HepG2 (cell line): Measurements from ENCODE around the gene MAB21L4. TPM values are rescaled to one million over a fixed set of nuclear protein-coding genes. Genes with fewer than 3 reads are reported as not detected.

Experiments
- GZF1 ChIP-seq: sonication (generic); formaldehyde crosslinking; IDR thresholded peaks from 2 replicates; pipeline ENCODE4 v1.5.1; 2020; ENCODE audit warnings: mild to moderate bottlenecking, missing genetic modification reagents
- HNF4A ChIP-seq: sonication (generic); formaldehyde crosslinking; IDR thresholded peaks from 2 replicates; pipeline ENCODE4 v1.4.0; 2020; ENCODE audit warnings: missing genetic modification reagents
- MYC ChIP-seq: sonication (generic); formaldehyde crosslinking; IDR thresholded peaks from 2 replicates; pipeline ENCODE4 v1.9.0; 2021; ENCODE audit warnings: missing genetic modification reagents, borderline replicate concordance
- NR2C2 ChIP-seq: sonication (generic); formaldehyde crosslinking; IDR thresholded peaks from 2 replicates; pipeline ENCODE4 v1.4.0; 2020; ENCODE audit warnings: missing genetic modification reagents, mild to moderate bottlenecking, moderate library complexity, borderline replicate concordance
- PAWR ChIP-seq: sonication (generic); formaldehyde crosslinking; IDR thresholded peaks from 2 replicates; pipeline ENCODE4 v1.4.0; 2020; ENCODE audit warnings: missing genetic modification reagents, mild to moderate bottlenecking, borderline replicate concordance
- SP4 ChIP-seq: sonication (generic); formaldehyde crosslinking; IDR thresholded peaks from 2 replicates; pipeline ENCODE4 v1.8.1; 2023; ENCODE audit warnings: mild to moderate bottlenecking, missing genetic modification reagents
- ZMAT3 ChIP-seq: sonication (generic); formaldehyde crosslinking; conservative IDR thresholded peaks from 2 replicates; pipeline ENCODE4 v1.7.0; 2021; ENCODE audit warnings: missing genetic modification reagents
- ZNF124 ChIP-seq: sonication (generic); formaldehyde crosslinking; IDR thresholded peaks from 2 replicates; pipeline ENCODE4 v1.4.0; 2020; ENCODE audit warnings: missing genetic modification reagents
- ZNF260 ChIP-seq: sonication (generic); formaldehyde crosslinking; IDR thresholded peaks from 2 replicates; pipeline ENCODE4 v1.4.0; 2020; ENCODE audit warnings: missing genetic modification reagents, low read depth, mild to moderate bottlenecking, borderline replicate concordance
- ZNF432 ChIP-seq: sonication (generic); formaldehyde crosslinking; IDR thresholded peaks from 2 replicates; pipeline ENCODE4 v1.5.0; 2020; ENCODE audit warnings: missing genetic modification reagents, mild to moderate bottlenecking, borderline replicate concordance
- ZNF441 ChIP-seq: sonication (generic); formaldehyde crosslinking; IDR thresholded peaks from 2 replicates; pipeline ENCODE4 v1.7.0; 2021; ENCODE audit warnings: missing genetic modification reagents, borderline replicate concordance
- ZNF468 ChIP-seq: sonication (generic); formaldehyde crosslinking; IDR thresholded peaks from 2 replicates; pipeline ENCODE4 v1.8.0; 2022; ENCODE audit warnings: mild to moderate bottlenecking, moderate library complexity, missing genetic modification reagents
- ZNF549 ChIP-seq: sonication (generic); formaldehyde crosslinking; IDR thresholded peaks from 2 replicates; pipeline ENCODE4 v1.5.0; 2020; ENCODE audit warnings: missing genetic modification reagents
- ZNF589 ChIP-seq: sonication (generic); formaldehyde crosslinking; conservative IDR thresholded peaks from 2 replicates; pipeline ENCODE4 v1.8.0; 2022; ENCODE audit warnings: mild to moderate bottlenecking, moderate library complexity, missing genetic modification reagents
- ZSCAN31 ChIP-seq: sonication (generic); formaldehyde crosslinking; IDR thresholded peaks from 2 replicates; pipeline ENCODE4 v1.5.0; 2020; ENCODE audit warnings: low read depth, mild to moderate bottlenecking, missing genetic modification reagents
- polyA plus RNA-seq, 8 experiments: library from polyadenylated mRNA; depleted of rRNA in 3 of 8; stranded (reverse) in 7 of 8; unstranded in 1 of 8; fragments of >200 nt; fragmentation: Illumina TruSeq in 4 of 8; extraction: Trizol in 4 of 8; gene quantifications; 2 replicates each; pipeline versions ENCODE4 v1.2.1 to v1.2.3, GENCODE V29; 2011 to 2016; ENCODE audit warnings: low read depth in 4 of 8, missing spikeins in 1 of 8, mixed read lengths in 1 of 8; ENCODE audit not compliant: insufficient read depth in 1 of 8
- total RNA-seq, 5 experiments: library from RNA; depleted of rRNA; stranded (reverse); fragments of >200 nt; fragmentation: Illumina TruSeq; extraction: Trizol; gene quantifications; 2 replicates each; pipeline ENCODE4 v1.2.3, GENCODE V29; 2016; ENCODE audit warnings: low read depth in 1 of 5
- TF ChIP-seq, protein P1 (sequence below): sonication (generic); formaldehyde crosslinking; IDR thresholded peaks from 2 replicates; pipeline ENCODE4 v1.4.0; 2020; ENCODE audit warnings: missing genetic modification reagents
- TF ChIP-seq, protein P2 (sequence below): sonication (generic); formaldehyde crosslinking; IDR thresholded peaks from 2 replicates; pipeline ENCODE4 v1.8.1; 2022; ENCODE audit warnings: mild to moderate bottlenecking, missing genetic modification reagents
- TF ChIP-seq, protein P3 (sequence below), 2 experiments: sonication (generic) in 1 of 2; formaldehyde crosslinking in 1 of 2; IDR thresholded peaks; 2 replicates each; pipeline versions ENCODE4 v1.4.0 to v1.6.1; 2018 to 2020; ENCODE audit warnings: missing genetic modification reagents in 2 of 2, borderline replicate concordance in 1 of 2, low read depth in 1 of 2, mild to moderate bottlenecking in 1 of 2, missing biosample characterization in 1 of 2
- TF ChIP-seq, protein P4 (sequence below): sonication (generic); formaldehyde crosslinking; IDR thresholded peaks from 2 replicates; pipeline ENCODE4 v1.4.0; 2020; ENCODE audit warnings: missing genetic modification reagents, low read depth, mild to moderate bottlenecking, borderline replicate concordance
- TF ChIP-seq, protein P5 (sequence below): fragments of 450-650 bp; IDR thresholded peaks from 2 replicates; pipeline ENCODE4 v1.6.1; 2016
- TF ChIP-seq, protein P6 (sequence below): IDR thresholded peaks from 2 replicates; pipeline ENCODE4 v1.6.1; 2018; ENCODE audit warnings: missing genetic modification reagents, mild to moderate bottlenecking, missing compliant biosample characterization

MAB21L4 gene
- total and polyA plus RNA-seq, 2 of the 13 experiments (the other 11 are each of a cell fraction or from before 2014, with no cell fraction given): 3.0 to 14.0 TPM

DNA sequence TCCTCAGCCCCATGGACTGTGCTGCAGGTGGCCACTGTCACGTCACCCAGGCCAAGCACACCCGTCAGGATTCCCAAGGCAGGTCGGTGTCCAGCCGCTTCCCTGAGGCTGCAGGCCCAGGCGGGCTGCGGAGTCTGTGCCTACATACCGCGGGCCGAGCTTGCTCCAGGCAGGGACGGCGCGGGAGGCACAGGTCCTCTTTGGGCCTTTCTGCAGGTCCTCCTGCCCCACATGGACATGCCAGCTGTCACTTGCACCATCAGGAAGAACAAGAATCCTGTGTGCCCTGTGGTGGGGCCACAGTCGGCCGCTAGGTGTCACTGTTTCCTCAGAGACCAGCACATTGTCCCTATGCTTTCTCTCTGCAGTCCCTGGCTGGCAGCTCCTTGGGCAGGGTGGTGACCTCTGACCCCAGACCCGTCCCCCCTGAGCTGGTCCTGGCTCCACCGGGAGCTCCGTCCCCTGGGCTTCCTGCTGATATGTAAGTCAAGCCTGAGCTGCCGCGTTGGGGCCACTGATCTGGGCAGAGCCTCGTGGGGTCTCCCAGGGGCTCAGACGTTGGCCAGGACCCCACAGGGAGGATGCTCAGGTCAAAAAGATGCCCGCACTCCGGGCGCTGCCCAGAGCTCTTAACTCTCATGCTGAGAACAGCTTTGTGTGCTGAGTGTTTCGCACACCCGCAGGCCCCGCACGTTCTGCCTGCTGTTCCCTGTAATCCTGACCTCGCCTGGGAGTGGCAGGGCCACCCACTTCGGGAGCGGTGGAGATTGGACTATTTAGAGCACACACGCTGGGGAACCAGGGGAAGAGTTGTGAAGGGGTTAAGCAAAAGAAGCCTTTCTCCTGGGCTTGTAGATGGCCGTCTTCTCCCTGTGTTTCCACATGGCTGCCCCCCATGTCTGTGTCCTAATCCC lies 44.6 kb downstream of the MAB21L4 start (continued):
- TF ChIP-seq, protein P1, sequence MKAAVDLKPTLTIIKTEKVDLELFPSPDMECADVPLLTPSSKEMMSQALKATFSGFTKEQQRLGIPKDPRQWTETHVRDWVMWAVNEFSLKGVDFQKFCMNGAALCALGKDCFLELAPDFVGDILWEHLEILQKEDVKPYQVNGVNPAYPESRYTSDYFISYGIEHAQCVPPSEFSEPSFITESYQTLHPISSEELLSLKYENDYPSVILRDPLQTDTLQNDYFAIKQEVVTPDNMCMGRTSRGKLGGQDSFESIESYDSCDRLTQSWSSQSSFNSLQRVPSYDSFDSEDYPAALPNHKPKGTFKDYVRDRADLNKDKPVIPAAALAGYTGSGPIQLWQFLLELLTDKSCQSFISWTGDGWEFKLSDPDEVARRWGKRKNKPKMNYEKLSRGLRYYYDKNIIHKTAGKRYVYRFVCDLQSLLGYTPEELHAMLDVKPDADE (CRISPR knock-in tag): no peak
- TF ChIP-seq ZNF124 (no peak), ZNF260 (CRISPR knock-in tag) (no peak), ZSCAN31 (CRISPR knock-in tag) (no peak), ZMAT3 (CRISPR knock-in tag) (no peak), HNF4A (no peak), SP4 (CRISPR knock-in tag) (no peak), NR2C2 (peak; percentile 93), ZNF589 (CRISPR knock-in tag) (no peak), PAWR (CRISPR knock-in tag) (no peak), ZNF432 (CRISPR knock-in tag) (no peak), ZNF549 (CRISPR knock-in tag) (no peak), ZNF468 (CRISPR knock-in tag) (no peak), MYC (0 out of 2 replicates have a peak, but pooled peaks have one; percentile 25), GZF1 (CRISPR knock-in tag) (no peak), ZNF441 (CRISPR knock-in tag) (no peak)
- TF ChIP-seq, protein P2, sequence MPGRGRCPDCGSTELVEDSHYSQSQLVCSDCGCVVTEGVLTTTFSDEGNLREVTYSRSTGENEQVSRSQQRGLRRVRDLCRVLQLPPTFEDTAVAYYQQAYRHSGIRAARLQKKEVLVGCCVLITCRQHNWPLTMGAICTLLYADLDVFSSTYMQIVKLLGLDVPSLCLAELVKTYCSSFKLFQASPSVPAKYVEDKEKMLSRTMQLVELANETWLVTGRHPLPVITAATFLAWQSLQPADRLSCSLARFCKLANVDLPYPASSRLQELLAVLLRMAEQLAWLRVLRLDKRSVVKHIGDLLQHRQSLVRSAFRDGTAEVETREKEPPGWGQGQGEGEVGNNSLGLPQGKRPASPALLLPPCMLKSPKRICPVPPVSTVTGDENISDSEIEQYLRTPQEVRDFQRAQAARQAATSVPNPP (CRISPR knock-in tag): no peak
- TF ChIP-seq, protein P3, sequence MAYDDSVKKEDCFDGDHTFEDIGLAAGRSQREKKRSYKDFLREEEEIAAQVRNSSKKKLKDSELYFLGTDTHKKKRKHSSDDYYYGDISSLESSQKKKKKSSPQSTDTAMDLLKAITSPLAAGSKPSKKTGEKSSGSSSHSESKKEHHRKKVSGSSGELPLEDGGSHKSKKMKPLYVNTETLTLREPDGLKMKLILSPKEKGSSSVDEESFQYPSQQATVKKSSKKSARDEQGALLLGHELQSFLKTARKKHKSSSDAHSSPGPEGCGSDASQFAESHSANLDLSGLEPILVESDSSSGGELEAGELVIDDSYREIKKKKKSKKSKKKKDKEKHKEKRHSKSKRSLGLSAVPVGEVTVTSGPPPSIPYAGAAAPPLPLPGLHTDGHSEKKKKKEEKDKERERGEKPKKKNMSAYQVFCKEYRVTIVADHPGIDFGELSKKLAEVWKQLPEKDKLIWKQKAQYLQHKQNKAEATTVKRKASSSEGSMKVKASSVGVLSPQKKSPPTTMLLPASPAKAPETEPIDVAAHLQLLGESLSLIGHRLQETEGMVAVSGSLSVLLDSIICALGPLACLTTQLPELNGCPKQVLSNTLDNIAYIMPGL (CRISPR knock-in tag; IDR thresholded peaks at IDR 0.05; ENCODE audit: borderline replicate concordance in 1 of 2, low read depth in 1 of 2): peak in 1 of 2 experiments; percentile 70; a peak in 2 of 4 replicates
- TF ChIP-seq, protein P4, sequence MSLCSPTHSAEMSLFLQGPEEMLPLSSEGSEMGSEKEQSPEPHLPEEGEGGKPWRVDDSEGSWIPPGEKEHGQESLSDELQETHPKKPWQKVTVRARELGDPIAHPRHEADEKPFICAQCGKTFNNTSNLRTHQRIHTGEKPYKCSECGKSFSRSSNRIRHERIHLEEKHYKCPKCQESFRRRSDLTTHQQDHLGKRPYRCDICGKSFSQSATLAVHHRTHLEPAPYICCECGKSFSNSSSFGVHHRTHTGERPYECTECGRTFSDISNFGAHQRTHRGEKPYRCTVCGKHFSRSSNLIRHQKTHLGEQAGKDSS (CRISPR knock-in tag): no peak
- TF ChIP-seq, protein P5, sequence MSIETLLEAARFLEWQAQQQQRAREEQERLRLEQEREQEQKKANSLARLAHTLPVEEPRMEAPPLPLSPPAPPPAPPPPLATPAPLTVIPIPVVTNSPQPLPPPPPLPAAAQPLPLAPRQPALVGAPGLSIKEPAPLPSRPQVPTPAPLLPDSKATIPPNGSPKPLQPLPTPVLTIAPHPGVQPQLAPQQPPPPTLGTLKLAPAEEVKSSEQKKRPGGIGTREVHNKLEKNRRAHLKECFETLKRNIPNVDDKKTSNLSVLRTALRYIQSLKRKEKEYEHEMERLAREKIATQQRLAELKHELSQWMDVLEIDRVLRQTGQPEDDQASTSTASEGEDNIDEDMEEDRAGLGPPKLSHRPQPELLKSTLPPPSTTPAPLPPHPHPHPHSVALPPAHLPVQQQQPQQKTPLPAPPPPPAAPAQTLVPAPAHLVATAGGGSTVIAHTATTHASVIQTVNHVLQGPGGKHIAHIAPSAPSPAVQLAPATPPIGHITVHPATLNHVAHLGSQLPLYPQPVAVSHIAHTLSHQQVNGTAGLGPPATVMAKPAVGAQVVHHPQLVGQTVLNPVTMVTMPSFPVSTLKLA: no peak
- TF ChIP-seq, protein P6, sequence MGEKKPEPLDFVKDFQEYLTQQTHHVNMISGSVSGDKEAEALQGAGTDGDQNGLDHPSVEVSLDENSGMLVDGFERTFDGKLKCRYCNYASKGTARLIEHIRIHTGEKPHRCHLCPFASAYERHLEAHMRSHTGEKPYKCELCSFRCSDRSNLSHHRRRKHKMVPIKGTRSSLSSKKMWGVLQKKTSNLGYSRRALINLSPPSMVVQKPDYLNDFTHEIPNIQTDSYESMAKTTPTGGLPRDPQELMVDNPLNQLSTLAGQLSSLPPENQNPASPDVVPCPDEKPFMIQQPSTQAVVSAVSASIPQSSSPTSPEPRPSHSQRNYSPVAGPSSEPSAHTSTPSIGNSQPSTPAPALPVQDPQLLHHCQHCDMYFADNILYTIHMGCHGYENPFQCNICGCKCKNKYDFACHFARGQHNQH: peak; percentile 74; the same call in 1 of the 2 replicates
